Peyer's patch (tissue), 4 donors: ENCODE measurements around the gene SPATA9. TPM values are rescaled to one million over a fixed set of nuclear protein-coding genes. Genes with fewer than 3 reads are reported as not detected.
"Not testable (repeated sequence)": the region's sequence is repeated elsewhere in the genome, so short reads cannot be mapped to it uniquely, and the experiment has no call there.

Experiments
- DNase-seq, 3 donors: peaks; one replicate each; pipeline ENCODE4 v3.0.0-alpha.2; 2017 to 2019
- H3K27ac ChIP-seq, 4 donors: fragments of 200-600 bp; sonication (generic); one replicate each; pipeline ENCODE4 v1.5.1; 2016 to 2019
- H3K27me3 ChIP-seq, 2 donors: fragments of 200-600 bp; sonication (generic); one replicate each; pipeline ENCODE4 v1.5.1; 2019
- H3K36me3 ChIP-seq, 3 donors: fragments of 200-600 bp; sonication (generic); one replicate each; pipeline ENCODE4 v1.5.1; 2016 to 2019
- H3K4me1 ChIP-seq, 4 donors: fragments of 200-600 bp; sonication (generic); one replicate each; pipeline ENCODE4 v1.5.1; 2016 to 2019
- H3K4me3 ChIP-seq, 4 donors: fragments of 200-600 bp; sonication (generic); 1 replicate in 3 of 4; 2 replicates in 1 of 4; pipeline ENCODE4 v1.5.1; 2016 to 2019; ENCODE audit warnings: mild to moderate bottlenecking in 1 of 4
- H3K9me3 ChIP-seq, 4 donors: fragments of 200-600 bp; sonication (generic); one replicate each; pipeline ENCODE4 v1.5.1; 2016 to 2019; ENCODE audit warnings: mild to moderate bottlenecking in 1 of 4
- POLR2A ChIP-seq, 2 donors: fragments of 450-650 bp; IDR thresholded peaks; one replicate each; pipeline ENCODE4 v1.5.1; 2017; ENCODE audit warnings: antibody characterized with exemption in 2 of 2, mild to moderate bottlenecking in 2 of 2, moderate library complexity in 2 of 2
- total RNA-seq, 4 donors: library from RNA; depleted of rRNA; stranded (reverse); fragments of >200 nt; gene quantifications; one replicate each; pipeline ENCODE4 v1.1.0, GENCODE V29; 2016
- TF ChIP-seq, protein P1 (sequence below), 6 experiments: fragments of 450-650 bp in 4 of 6; fragments of 200-600 bp in 2 of 6; sonication (generic) in 1 of 6; IDR thresholded peaks; one replicate each; pipeline ENCODE4 v1.5.1; 2017 to 2019; ENCODE audit warnings: antibody characterized with exemption in 6 of 6, mild to moderate bottlenecking in 3 of 6, moderate library complexity in 1 of 6

Gene SPATA9
- total RNA-seq, 4 donors from 2014 or later = not detected

DNA sequence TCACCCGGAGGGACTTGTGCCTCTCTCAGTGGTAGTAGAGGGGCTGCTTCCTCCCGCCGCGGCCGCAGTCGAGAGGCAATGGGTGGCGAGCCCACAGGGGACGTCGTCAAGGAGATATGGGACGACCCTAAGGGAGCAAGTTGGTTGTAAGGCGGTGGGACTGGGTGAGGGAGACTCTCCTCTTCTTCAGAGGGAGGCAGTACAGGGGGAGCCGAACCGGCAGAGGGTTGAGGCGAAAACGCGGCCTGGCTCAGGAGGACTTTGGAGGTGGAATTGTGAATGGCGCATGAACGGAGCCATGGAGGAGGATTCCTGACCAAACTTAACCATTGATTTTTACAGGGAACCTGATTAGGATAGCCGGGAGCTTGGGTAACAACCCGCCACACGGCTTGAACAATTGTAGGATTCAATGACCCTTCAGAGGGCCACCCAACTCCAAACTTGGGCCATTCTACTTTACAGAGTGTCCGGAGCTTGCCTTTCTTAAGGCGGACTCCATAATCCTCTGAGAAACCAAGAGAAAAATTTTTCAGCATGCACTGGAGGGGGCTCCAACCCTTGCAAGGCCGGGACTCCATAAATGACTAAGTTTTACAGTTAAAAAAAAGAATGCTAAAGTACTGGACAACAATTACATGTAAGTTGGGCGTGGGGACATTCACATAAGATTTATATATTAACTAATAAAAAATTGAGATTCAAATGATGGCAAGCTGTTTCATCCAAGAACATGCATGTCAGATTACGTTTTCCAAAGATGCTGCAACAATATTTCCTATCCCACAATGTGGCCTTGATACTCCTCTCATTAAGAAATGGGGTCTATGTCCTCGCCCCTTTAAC is 28.9 kb upstream of the SPATA9 start:
- H3K27me3 ChIP-seq = no peaks in the 10 kb centered on the region
- TF ChIP-seq POLR2A (IDR thresholded peaks at IDR 0.05) = no peak
- TF ChIP-seq, protein P1, sequence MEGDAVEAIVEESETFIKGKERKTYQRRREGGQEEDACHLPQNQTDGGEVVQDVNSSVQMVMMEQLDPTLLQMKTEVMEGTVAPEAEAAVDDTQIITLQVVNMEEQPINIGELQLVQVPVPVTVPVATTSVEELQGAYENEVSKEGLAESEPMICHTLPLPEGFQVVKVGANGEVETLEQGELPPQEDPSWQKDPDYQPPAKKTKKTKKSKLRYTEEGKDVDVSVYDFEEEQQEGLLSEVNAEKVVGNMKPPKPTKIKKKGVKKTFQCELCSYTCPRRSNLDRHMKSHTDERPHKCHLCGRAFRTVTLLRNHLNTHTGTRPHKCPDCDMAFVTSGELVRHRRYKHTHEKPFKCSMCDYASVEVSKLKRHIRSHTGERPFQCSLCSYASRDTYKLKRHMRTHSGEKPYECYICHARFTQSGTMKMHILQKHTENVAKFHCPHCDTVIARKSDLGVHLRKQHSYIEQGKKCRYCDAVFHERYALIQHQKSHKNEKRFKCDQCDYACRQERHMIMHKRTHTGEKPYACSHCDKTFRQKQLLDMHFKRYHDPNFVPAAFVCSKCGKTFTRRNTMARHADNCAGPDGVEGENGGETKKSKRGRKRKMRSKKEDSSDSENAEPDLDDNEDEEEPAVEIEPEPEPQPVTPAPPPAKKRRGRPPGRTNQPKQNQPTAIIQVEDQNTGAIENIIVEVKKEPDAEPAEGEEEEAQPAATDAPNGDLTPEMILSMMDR (IDR thresholded peaks at IDR 0.05) = no peak
- no peaks in the 10 kb centered on the region for H3K36me3 ChIP-seq
- no peak for DNase-seq
- no peak overlapping the region for H3K4me3 ChIP-seq
- no peaks in the 10 kb centered on the region for H3K4me1 ChIP-seq
- no peak overlapping the region for H3K27ac ChIP-seq
- H3K9me3 ChIP-seq = no peaks in the 10 kb centered on the region

DNA sequence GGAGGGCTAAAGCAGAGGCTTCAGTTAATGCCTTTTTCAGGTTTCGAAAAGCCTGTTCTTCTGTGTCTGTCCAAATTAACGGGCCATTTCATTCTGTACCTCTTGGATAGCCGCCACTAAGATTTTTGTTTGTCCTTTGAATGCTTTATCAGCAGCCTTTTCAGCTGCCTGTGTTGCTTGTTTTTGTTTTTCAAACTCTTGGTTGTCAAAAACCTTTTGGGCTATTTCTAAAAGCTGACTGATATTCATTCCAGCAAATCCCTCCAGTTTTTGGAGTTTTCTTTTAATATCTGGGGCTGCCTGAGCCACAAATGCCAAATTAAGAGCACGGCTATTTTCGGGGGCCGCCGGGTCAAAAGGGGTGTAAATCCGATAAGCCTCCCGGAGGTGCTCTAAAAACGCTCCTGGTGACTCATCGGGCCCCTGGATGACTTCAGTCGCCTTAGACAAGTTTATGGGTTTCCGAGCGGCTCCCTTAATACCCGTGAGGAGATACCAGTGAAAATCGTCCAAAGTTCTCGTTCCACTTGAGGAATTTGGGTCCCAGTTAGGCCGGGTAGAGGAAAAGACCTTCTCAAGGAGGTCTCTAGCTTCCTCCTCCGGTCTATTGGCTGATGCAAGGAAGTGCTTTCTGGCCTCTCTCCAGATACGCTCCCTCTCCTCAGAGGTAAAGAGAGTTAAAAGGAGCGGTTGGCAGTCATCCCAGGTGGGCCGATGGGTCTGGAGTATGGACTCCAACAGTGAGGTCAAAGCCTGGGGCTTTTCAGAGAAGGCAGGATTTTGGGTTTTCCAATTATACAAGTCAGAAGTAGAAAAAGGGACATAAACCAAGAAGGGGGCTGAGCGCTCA is 28.1 kb upstream of the SPATA9 start:
- not testable (repeated sequence) for H3K27ac ChIP-seq, DNase-seq, H3K4me3 ChIP-seq, H3K27me3 ChIP-seq, H3K4me1 ChIP-seq, H3K9me3 ChIP-seq, H3K36me3 ChIP-seq

DNA sequence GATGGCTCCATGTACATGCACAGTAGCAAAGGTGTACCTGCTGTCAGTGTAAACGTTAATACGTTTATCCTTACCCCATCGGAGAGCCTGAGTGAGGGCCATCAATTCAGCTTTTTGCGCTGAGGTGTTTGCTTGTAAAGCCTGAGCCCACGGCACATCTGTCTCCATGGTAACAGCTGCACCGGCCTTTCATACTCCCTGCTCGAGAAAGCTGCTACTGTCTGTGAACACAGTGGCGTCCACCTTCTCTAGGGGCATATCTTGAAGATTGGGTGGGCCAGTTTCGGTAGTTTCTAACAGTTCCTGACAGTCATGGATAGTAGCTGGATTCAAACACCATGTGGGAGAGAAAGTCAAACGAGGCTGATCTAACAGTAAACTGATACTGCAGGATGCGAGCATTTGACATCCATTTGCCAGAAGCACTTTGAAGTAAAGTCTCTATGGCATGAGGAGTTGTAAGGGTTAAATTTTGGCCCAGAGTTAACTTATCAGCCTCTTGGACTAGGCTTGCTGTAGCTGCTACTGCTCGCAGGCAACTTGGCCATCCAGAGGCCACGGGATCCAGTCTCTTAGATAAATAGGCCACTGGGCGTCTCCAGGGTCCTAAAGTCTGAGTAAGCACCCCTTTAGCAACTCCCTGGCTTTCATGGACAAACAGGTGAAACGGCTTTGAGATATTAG is 27.3 kb upstream of the SPATA9 start:
- no peak overlapping the region for H3K27ac ChIP-seq
- TF ChIP-seq, protein P1 (IDR thresholded peaks at IDR 0.05) = no peak
- no peak for TF ChIP-seq POLR2A (IDR thresholded peaks at IDR 0.05)
- H3K4me1 ChIP-seq = no peaks in the 10 kb centered on the region
- H3K9me3 ChIP-seq = no peaks in the 10 kb centered on the region
- no peaks in the 10 kb centered on the region for H3K27me3 ChIP-seq
- H3K4me3 ChIP-seq = no peak overlapping the region
- DNase-seq = no peak
- no peaks in the 10 kb centered on the region for H3K36me3 ChIP-seq

DNA sequence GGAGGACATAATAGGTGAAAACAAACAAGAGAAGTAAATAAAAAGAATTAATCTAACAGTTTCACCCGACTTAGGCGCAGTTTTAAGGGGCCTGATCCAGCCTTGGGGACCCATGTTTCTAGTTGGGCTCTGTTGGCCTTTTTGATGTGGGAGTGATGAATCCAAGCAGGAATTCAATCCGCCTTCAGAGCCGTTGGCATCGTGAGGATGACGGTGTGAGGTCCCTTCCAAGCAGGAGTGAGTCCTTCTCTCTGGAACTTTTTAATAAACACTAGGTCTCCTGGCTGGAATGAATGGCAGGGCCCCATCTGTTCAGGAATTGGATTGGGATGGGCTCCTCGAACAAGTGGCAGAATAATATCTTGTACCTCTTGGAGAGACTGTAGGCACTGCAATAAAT is 26.1 kb upstream of the SPATA9 start:
- Histone ChIP-seq H3K4me1 (no peaks in the 10 kb centered on the region), H3K36me3 (no peaks in the 10 kb centered on the region), H3K27ac (no peak overlapping the region), H3K27me3 (no peaks in the 10 kb centered on the region), H3K4me3 (no peak overlapping the region), H3K9me3 (no peaks in the 10 kb centered on the region)
- TF ChIP-seq, protein P1 (IDR thresholded peaks at IDR 0.05) = no peak
- TF ChIP-seq POLR2A (IDR thresholded peaks at IDR 0.05) = no peak
- DNase-seq = no peak

DNA sequence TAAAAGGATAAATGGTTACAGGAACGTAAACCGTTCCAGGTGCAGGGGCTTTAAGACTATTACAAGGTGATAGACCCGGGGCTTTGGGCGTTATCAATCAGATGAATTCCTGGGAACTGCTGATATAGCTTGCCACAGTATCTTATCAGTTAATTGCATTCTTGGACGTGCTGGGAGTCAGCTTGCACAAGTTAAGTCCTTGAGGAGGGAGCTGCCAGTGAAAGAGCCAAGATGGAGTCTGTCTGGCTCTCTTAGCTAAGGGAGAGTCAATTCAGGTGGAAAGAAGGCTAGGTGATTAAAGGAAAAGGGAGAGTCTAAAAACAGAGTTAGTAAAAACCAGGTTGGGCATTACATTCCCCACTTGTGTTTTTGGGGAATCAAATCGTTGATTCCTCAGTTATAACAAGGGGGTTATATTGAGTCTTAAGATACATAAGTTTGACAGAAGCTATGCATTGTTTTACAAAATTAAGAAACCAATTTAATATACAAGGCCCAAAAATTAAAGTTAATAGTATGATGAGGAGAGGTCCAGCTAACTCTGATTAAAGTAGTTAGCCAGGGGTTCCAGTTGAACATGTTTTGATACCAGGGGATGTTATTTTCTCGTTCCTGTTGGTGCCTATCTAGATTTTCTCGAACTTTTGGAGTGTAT is 24.9 kb upstream of the SPATA9 start:
- H3K27me3 ChIP-seq, H3K9me3 ChIP-seq, H3K4me3 ChIP-seq, DNase-seq, H3K36me3 ChIP-seq, H3K4me1 ChIP-seq, H3K27ac ChIP-seq: not testable (repeated sequence)

DNA sequence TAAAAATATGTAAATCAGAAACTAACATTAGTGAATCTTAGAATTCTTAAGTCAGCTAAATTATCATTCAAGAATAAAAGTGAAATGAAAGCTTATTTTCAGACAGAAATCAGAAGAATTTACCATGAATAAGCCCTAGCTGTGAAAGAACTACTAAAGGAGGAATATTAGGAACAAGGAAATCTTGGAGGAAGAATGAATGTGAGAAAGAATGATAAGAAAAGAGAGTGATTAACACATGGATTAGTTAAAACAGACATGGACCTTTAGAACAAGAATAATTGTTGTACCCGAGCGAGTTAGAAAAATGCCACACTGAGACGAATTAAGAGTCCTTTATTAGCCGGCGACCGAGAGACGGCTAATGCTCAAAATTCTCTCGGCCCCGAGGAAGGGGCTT is 24.3 kb upstream of the SPATA9 start:
- Histone ChIP-seq H3K9me3 (no peaks in the 10 kb centered on the region), H3K36me3 (no peaks in the 10 kb centered on the region), H3K4me3 (no peak overlapping the region), H3K27ac (no peak overlapping the region), H3K27me3 (no peaks in the 10 kb centered on the region), H3K4me1 (no peaks in the 10 kb centered on the region)
- TF ChIP-seq POLR2A (IDR thresholded peaks at IDR 0.05) = no peak
- TF ChIP-seq, protein P1 (IDR thresholded peaks at IDR 0.05) = no peak
- DNase-seq = no peak

DNA sequence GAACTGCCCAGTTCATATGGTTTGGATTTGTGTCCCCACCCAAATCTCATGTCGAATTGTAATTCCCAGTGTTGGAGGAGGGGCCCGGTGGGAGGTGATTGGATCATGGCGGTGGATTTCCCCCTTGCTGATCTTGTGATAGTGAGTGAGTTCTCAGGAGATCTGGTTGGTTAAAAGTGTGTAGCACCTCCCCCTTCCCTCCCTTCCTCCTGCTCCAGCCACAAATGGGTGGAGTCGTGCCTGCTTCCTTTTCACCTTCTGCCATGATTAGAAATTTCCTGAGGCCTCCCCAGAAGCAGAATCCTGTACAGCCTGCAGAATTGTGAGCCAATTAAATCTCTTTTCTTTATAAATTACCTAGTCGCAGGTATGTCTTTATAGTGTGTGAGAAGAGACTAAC is 23.4 kb upstream of the SPATA9 start:
- H3K36me3 ChIP-seq, DNase-seq, H3K4me3 ChIP-seq, H3K27ac ChIP-seq, H3K9me3 ChIP-seq, H3K4me1 ChIP-seq, H3K27me3 ChIP-seq: not testable (repeated sequence)
